CD4-positive, alpha-beta T cell treated with Interleukin-6 for 4 hours (primary cell): Measurements from ENCODE around the gene CCDC138.

Experiments used
- DNase-seq: peaks from one replicate; pipeline ENCODE4 v3.0.0-alpha.2; 2020; ENCODE audit warnings: mixed read lengths

Gene CCDC138

DNA sequence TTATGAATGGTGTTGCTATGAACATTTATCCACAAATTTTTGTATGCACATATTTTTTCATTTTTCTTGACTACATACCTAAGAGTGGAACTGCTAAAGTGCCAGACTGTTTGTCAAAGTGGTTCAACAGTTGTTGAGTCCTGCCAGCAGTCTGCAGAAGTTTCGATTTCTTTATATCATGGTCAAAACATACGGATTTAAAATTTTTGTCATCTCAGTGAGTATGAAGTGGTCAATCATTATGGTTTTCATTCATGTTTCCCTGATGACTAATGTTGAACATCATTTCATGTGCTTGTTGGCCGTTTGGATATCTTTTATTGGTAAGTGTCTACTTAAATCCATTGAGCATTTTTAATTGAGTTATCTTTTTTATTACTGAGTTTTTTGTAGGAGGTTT, 39.2 kb downstream of the CCDC138 start:
- DNase-seq: no peak

GRCh38 chr2:108829578-108830310, 43.2 kb downstream of the CCDC138 start:
- DNase-seq: no peak

DNA sequence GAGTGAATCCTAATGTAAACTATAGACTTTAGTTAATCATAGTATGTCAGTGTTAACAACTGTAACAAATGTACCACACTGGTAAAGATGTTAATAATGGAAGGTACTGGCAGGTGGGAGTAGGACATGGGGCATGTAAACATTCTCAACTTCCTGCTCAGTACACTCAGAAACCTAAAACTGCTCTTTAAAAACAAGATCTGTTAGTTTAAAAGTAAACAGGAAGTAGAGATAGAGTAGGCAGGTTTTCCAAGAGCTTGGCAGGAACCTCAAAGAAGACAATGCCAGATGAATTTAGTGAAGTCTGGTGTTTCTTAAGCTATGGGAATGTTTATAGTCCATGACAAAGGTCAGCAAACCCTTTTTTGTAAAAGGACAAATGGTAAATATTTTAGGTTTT, 46.6 kb downstream of the CCDC138 start:
- DNase-seq: no peak

- no peak for DNase-seq
Measured at GRCh38 chr2:108834620-108835019, 48.0 kb downstream of the CCDC138 start.

DNA sequence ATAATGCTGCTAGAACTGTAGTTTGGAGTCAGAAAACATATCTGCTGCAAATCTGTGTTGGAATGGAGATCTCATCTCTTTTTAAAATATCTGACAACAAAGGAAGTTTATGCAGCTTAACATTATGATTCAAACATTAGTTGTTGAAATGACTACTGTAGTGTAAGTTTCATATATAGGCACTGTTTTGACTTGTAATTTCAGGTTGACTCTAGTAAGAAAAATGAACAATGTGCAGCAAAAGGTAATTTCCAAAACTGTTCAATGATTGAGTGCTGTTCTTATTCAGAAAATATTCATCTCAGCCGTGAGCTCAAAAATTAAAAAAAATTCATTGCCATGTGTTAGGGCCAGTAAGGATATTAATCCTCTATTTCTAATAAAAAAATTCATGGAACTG, 48.5 kb downstream of the CCDC138 start:
- DNase-seq: no peak

DNA sequence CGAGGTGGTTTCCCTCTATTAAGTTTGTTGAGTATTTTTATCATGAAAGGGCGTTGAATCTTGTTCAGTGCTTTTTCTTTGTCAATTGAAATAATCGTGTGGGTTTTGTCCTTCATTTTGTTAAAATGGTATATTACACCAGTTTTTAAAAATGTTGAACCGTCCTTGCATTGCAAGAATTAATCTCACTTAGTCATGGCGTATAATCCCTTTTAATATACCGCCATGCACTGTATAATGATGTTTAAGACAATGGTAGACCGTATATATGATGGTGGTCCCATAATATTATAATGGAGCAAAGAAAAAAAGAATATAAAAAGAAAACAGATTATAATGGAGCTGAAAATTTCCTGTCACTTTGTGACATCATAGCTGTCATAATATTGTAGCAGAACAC, 50.6 kb downstream of the CCDC138 start:
- no peak for DNase-seq

DNA sequence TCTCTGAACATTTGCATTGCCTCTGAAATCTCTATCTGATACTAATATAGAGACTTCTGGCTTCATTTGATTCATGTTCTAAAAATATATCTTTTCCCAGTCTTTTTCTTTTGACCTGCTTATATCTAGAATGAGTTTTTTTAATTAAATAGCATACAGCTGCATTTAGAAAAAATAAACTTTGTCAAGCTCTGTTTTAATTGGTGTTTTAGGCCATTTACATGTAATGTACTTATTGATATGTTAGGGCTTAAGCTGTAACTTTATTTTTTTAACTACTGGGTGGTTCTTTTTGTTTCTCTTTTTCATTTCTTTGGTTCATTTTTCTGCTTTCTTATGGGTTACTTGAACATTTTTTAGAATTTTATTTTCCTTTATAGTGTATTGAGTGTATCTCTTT, 54.9 kb downstream of the CCDC138 start:
- no peak for DNase-seq

- DNase-seq: no peak
Measured at GRCh38 chr2:108845923-108846322, 59.4 kb downstream of the CCDC138 start.

GRCh38 chr2:108847000-108847399, 60.4 kb downstream of the CCDC138 start:
- DNase-seq: no peak

DNA sequence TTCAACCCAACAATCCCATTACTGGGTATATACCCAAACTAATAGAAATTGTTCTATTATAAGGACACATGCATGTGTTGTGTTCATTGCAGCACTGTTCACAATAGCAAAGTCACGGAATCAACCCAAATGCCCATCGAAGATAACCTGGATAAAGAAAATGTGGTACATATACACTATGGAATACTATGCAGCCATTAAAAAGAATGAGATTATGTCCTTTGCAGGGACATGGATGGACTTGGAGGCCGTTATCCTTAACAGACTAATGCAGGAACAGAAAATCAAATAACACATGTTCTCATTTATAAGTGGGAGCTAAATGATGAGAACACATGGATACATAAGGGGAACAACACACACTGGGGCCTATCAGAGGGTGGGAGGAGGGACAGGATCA, 65.8 kb downstream of the CCDC138 start:
- DNase-seq: no peak

DNA sequence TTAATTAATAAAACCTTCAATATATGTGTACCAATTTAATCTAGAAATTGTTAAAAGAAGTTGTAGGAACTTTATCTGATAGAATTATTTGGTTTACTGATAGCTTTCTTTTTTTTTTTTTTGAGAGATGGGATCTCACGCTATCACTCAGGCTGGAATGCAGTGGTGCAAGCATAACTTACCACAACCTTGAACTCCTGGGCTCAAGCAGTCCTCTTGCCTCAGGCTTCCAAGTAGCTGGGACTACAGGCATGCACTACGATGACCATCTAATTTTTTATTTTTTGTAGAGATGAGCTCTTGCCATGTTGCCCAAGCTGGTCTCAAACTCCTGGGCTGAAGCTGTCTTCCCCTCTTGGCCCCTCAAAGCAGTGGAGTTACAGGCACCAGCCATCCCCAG, 66.8 kb downstream of the CCDC138 start:
- no peak for DNase-seq

DNA sequence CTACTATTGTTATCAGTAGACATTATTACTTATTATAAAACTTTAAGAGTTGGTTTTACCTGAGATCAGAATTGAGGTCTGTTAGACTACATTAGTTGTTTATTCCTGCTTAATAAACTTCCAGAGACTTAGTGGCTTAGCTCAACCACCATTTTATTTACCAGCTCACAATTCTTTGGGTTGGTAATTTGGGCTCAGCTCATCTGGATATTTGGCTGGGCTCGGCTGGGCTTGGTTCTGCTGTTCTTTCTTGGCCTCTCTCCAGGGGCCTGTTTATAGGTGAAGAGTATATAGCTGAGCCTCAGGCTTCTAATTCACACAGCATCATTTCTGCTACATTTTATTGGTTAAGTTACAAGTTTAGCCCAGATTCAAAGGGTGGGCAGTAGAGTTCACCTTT, 67.9 kb downstream of the CCDC138 start:
- DNase-seq: no peak

- DNase-seq: no peak
Measured at GRCh38 chr2:108855194-108855593, 68.6 kb downstream of the CCDC138 start.

GRCh38 chr2:108858894-108859293, 72.3 kb downstream of the CCDC138 start:
- DNase-seq: no peak

- no peak for DNase-seq
Measured at GRCh38 chr2:108866041-108866440, 79.5 kb downstream of the CCDC138 start.

DNA sequence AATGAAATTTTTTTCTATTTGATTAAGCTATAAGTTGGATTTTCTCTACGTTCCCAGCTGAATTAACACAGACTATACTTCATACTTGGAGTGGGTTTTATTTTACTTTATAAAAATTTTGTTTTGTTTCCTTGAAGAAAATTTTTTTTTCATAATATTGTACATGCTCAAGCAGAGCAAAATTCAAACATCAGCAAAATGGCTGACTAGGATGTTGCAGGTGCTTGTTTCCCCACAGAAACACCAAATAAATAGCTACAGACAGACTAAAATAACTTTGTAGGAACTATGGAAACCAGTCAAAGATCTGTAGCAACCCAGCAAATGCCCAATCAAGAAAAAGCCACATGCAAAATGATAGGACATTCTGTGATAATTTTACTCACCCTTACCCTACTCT, 82.3 kb downstream of the CCDC138 start:
- DNase-seq: no peak

DNA sequence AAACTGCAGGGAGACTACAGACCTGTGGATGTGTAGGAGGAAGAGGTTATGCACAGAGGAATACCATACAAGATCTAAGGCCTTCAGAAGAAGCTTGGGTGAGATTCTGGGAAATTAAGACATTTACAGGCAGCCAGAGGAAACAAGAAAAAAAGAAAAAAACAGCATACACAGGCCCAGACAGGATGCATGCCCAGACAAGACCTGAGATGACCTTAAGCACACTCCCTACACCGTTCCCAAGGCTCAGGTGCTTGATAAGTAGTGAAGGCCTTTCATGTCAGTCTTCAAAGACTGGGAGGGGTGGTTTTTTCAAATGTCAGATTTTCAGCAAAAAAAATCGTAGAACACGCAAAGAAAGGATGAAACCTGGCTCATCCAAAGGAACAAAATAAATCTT, 83.0 kb downstream of the CCDC138 start:
- no peak for DNase-seq

- no peak for DNase-seq
Measured at GRCh38 chr2:108870069-108870644, 83.6 kb downstream of the CCDC138 start.

DNA sequence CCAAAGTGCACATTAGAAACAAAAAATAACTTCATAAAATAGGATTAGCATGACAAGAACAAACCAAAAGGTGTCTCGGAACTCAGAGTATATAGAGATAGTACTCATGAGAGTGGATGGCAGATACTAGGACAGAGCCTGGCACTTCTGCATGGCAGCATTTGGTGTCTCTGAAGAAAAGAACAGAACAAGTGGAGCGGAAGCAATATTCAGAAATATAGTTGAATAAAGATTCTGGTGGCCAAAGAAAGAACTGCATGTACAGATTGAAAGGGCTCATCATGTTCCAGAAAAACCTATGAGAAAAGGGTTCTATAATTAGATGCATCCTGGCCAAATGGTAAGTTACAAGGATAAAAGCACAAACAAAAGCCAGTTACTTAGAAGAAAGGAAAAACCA, 90.9 kb downstream of the CCDC138 start:
- no peak for DNase-seq

DNA sequence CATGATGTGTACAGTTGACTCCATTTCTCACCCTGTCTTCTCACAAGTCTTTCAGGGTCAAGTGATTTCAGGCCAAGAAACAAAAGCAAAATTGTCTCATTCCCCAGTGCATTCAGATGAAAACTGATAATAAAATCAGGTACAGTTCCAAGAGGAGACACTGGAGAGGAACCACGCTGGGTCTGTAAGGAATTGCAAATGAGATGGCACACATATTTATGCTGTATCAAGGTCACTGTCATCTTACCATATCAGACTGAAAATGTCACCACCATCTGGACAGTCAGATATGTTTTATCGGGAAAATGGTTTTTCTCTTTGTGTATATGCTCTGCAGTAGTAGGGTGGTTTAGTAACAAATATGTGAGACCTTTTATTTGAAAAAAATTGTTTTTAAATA, 91.7 kb downstream of the CCDC138 start:
- no peak for DNase-seq

DNA sequence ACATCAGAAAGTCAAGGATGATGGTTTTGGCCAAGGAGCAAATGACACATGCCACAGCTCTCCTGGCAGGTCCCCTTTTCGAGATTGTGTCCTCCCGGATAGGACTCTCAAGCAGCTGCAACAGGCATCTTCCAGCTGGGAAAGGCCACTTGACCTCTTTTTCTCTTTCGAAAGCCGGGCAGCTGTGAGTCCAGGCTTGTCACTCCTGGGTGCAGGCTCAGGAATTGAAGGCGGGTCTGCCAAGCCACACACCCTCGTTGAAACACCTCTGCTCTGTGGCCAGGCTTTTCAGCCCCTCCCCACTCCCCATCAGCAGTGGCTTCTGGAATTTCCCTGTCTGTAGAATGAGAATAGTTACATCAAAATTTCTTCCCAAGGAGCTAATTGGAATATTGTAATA, 98.0 kb downstream of the CCDC138 start:
- DNase-seq: no peak

DNA sequence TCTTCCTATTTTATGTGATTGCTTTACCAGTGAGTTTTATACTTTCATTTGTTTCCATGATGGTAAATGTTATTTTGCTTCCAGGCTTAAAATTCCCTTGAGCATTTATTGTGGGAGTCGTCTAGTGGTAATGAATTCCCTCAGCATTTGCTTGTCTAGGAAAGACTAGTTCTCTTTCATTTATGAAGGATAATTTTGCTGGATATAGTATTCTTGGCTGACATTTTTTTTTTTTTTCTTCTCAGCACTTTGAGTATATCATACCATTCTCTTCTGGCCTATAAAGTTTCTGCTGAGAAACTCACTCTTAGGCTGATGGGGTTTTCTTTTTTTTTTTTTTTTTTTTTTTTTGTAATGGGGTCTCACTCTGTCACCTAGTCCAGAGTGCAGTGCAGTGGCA, 103.3 kb downstream of the CCDC138 start:
- DNase-seq: no peak

GRCh38 chr2:108893277-108893676, 106.7 kb downstream of the CCDC138 start:
- DNase-seq: no peak

DNA sequence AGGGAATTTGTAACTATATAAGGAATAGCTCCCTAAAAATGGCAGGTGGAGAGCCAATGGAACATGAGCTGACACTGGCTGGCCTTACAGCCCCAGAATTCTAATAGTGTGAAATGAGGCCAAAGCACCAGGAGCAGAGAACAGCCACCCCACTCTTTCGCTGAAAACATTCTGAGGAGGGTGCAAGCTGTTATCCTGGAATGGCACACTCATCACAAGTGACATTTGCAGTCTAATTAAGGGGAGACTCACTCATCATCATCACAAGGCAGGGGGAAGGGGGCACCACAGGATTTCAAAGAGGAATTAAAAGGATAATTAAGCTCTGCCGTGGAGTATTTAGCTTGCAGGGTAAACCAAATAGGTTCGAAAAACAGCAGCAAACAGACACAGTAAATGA, 108.2 kb downstream of the CCDC138 start:
- no peak for DNase-seq

DNA sequence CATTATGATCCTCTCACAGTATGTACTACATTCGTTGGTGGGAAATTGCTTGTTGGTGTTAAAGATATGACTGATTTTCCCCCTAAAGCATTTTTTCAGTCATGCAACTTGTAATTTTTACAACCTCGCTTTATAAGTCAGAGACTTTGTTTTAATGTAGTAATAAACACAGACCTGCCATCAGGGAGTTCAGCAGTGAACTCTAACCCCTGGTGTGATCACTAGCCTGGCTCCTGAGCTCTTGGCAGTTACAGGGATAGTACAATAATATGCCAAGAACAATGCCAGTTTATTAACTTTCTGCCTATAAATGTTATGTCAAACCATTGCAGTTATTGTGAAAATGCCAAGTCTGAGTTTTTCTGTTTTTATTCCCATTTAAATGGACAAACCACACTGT, 108.6 kb downstream of the CCDC138 start:
- no peak for DNase-seq
